OCI-LY7 (cell line): ENCODE results near the gene WWTR1.

ENCODE experiments used
- CTCF ChIP-seq: fragments of 200-600 bp; sonication (generic); conservative IDR thresholded peaks from 2 replicates; pipeline ENCODE4 v1.5.1; 2014; ENCODE audit warnings: mild to moderate bottlenecking, antibody characterized with exemption, low read length, moderate library complexity, mixed read lengths
- EZH2phosphoT487 ChIP-seq: fragments of 200-600 bp; sonication (generic); IDR thresholded peaks from 2 replicates; pipeline ENCODE4 v1.6.1; 2018; ENCODE audit warnings: low read depth, borderline replicate concordance, mild to moderate bottlenecking, mixed run types, antibody characterized with exemption, low read length, moderate library complexity, mixed read lengths

- TF ChIP-seq CTCF = no peak
- no peak for TF ChIP-seq EZH2phosphoT487
Observed at GRCh38 chr3:149625795-149626194, 32.0 kb downstream of the WWTR1 start.
